HepG2 (cell line): ENCODE measurements around the gene PLET1. TPM values are rescaled to one million over a fixed set of nuclear protein-coding genes. Genes with fewer than 3 reads are reported as not detected.

Source experiments
- ARID5B ChIP-seq: IDR thresholded peaks from 2 replicates; pipeline ENCODE4 v1.4.0; 2020; ENCODE audit warnings: mild to moderate bottlenecking, missing genetic modification reagents
- E2F5 ChIP-seq: sonication (generic); formaldehyde crosslinking; conservative IDR thresholded peaks from 2 replicates; pipeline ENCODE4 v1.4.0; 2020; ENCODE audit warnings: missing genetic modification reagents
- HMGXB4 ChIP-seq, 2 experiments: sonication (generic) in 1 of 2; formaldehyde crosslinking in 1 of 2; IDR thresholded peaks; 2 replicates each; pipeline versions ENCODE4 v1.4.0 to v1.6.1; 2018 to 2020; ENCODE audit warnings: missing genetic modification reagents in 2 of 2, borderline replicate concordance in 1 of 2, low read depth in 1 of 2, mild to moderate bottlenecking in 1 of 2, missing biosample characterization in 1 of 2
- LCORL ChIP-seq, 2 experiments: fragments of 450-650 bp in 1 of 2; sonication (generic) in 1 of 2; formaldehyde crosslinking in 1 of 2; IDR thresholded peaks; 2 replicates each; pipeline versions ENCODE4 v1.5.0 to v1.6.1; 2017 to 2020; ENCODE audit warnings: antibody characterized with exemption in 1 of 2, missing genetic modification reagents in 1 of 2
- MAFK ChIP-seq, 2 experiments: IDR thresholded peaks in 1 of 2; conservative IDR thresholded peaks in 1 of 2; 2 replicates each; pipeline ENCODE4 v1.6.1; 2011; ENCODE audit warnings: improper control_type of control experiment in 2 of 2, low read length in 2 of 2
- SPEN ChIP-seq: sonication (generic); formaldehyde crosslinking; IDR thresholded peaks from 2 replicates; pipeline ENCODE4 v1.5.1; 2020; ENCODE audit warnings: low read depth, mild to moderate bottlenecking, missing genetic modification reagents
- USF2 ChIP-seq, 2 experiments: sonication (generic) in 1 of 2; formaldehyde crosslinking in 1 of 2; IDR thresholded peaks; 2 replicates each; pipeline versions ENCODE4 v1.5.1 to v1.6.1; 2011 to 2020; ENCODE audit warnings: borderline replicate concordance in 1 of 2, low read depth in 1 of 2, low read length in 1 of 2, mild to moderate bottlenecking in 1 of 2, missing genetic modification reagents in 1 of 2, moderate library complexity in 1 of 2
- ZBTB33 ChIP-seq: sonication (generic); formaldehyde crosslinking; IDR thresholded peaks from 2 replicates; pipeline ENCODE4 v1.4.0; 2020; ENCODE audit warnings: missing genetic modification reagents
- ZFP90 ChIP-seq: sonication (generic); formaldehyde crosslinking; IDR thresholded peaks from 2 replicates; pipeline ENCODE4 v1.8.0; 2022; ENCODE audit warnings: missing genetic modification reagents, mild to moderate bottlenecking, inconsistent platforms, borderline replicate concordance
- ZNF264 ChIP-seq: sonication (generic); formaldehyde crosslinking; IDR thresholded peaks from 2 replicates; pipeline ENCODE4 v1.4.0; 2020; ENCODE audit warnings: missing genetic modification reagents
- ZNF275 ChIP-seq: sonication (generic); formaldehyde crosslinking; IDR thresholded peaks from 2 replicates; pipeline ENCODE4 v1.8.0; 2022; ENCODE audit warnings: missing genetic modification reagents, mild to moderate bottlenecking, inconsistent platforms, borderline replicate concordance
- ZNF501 ChIP-seq: sonication (generic); formaldehyde crosslinking; IDR thresholded peaks from 2 replicates; pipeline ENCODE4 v1.5.1; 2020; ENCODE audit warnings: mild to moderate bottlenecking, moderate library complexity, missing genetic modification reagents
- ZNF569 ChIP-seq: sonication (generic); formaldehyde crosslinking; IDR thresholded peaks from 2 replicates; pipeline ENCODE4 v1.5.0; 2020; ENCODE audit warnings: mild to moderate bottlenecking, missing genetic modification reagents, moderate library complexity, borderline replicate concordance
- ZNF841 ChIP-seq: sonication (generic); formaldehyde crosslinking; IDR thresholded peaks from 2 replicates; pipeline ENCODE4 v1.8.1; 2023; ENCODE audit warnings: missing genetic modification reagents, borderline replicate concordance
- polyA plus RNA-seq, 8 experiments: library from polyadenylated mRNA; depleted of rRNA in 3 of 8; stranded (reverse) in 7 of 8; unstranded in 1 of 8; fragments of >200 nt; fragmentation: Illumina TruSeq in 4 of 8; extraction: Trizol in 4 of 8; gene quantifications; 2 replicates each; pipeline versions ENCODE4 v1.2.1 to v1.2.3, GENCODE V29; 2011 to 2016; ENCODE audit warnings: low read depth in 4 of 8, missing spikeins in 1 of 8, mixed read lengths in 1 of 8; ENCODE audit not compliant: insufficient read depth in 1 of 8
- total RNA-seq, 5 experiments: library from RNA; depleted of rRNA; stranded (reverse); fragments of >200 nt; fragmentation: Illumina TruSeq; extraction: Trizol; gene quantifications; 2 replicates each; pipeline ENCODE4 v1.2.3, GENCODE V29; 2016; ENCODE audit warnings: low read depth in 1 of 5

PLET1 gene
- total and polyA plus RNA-seq, 2 of the 13 experiments (the other 11 are each of a cell fraction or from before 2014, with no cell fraction given) = not detected

GRCh38 chr11:112226831-112227401, 33.7 kb downstream of the PLET1 start (continued):
- TF ChIP-seq MAFK (conservative IDR thresholded peaks at IDR 0.05 in 1 of 2, IDR thresholded peaks at IDR 0.05 in 1 of 2; ENCODE audit: low read length in 2 of 2) (no peak), ZNF264 (CRISPR knock-in tag) (0 out of 2 replicates have a peak, but pooled peaks have one; percentile 15), ZNF275 (no peak), ZNF569 (CRISPR knock-in tag) (no peak), SPEN (CRISPR knock-in tag) (no peak), LCORL (IDR thresholded peaks at IDR 0.05) (no peak), LCORL (CRISPR knock-in tag; IDR thresholded peaks at IDR 0.05) (no peak), HMGXB4 (CRISPR knock-in tag; IDR thresholded peaks at IDR 0.05; ENCODE audit: borderline replicate concordance in 1 of 2, low read depth in 1 of 2) (no peak), USF2 (IDR thresholded peaks at IDR 0.05; ENCODE audit: low read depth, low read length) (no peak), USF2 (CRISPR knock-in tag; IDR thresholded peaks at IDR 0.05; ENCODE audit: borderline replicate concordance) (no peak), E2F5 (CRISPR knock-in tag) (no peak), ZFP90 (CRISPR knock-in tag) (0 out of 2 replicates have a peak, but pooled peaks have one; percentile 19), ZNF841 (no peak), ARID5B (CRISPR knock-in tag) (no peak), ZNF501 (CRISPR knock-in tag) (no peak), ZBTB33 (CRISPR knock-in tag) (no peak)
